DMS 273 (cell line): ENCODE measurements around the gene UTRN.
A peak's percentile ranks its signal among the peaks of the same experiment; 100 is the strongest.

Experiments used
- DNase-seq: peaks from one replicate; lab custom pipeline; 2025; ENCODE audit not compliant: unreplicated experiment; lab: John Stamatoyannopoulos, UW

Gene UTRN

GRCh38 chr6:144284783-144285547 lies at the start of gene UTRN:
UTRN (plus strand) TSS chr6:144285335; CDS start chr6:144291829, 6,494 bp downstream.
- peak; percentile 75 for DNase-seq

DNA sequence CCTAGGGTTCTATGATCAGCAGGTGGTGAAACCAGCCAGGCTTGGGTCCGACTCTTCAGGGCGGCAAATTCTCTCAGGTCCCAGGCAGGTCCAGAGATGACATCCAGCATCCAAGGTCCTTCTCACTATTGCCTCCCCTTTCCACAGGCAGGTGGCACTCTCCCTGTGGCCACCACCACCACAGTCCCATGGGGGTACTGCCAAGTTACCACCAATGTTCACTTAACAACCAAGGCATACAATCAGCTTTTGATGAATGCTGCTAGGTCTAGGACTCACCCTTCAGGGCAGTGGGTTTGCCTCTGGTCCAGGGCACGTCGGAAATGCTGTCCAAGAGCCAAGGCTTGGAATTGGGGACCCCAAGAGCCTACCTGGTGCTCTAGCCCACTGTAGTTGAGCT lies 40.4 kb upstream of the UTRN start:
- DNase-seq: no peak

DNA sequence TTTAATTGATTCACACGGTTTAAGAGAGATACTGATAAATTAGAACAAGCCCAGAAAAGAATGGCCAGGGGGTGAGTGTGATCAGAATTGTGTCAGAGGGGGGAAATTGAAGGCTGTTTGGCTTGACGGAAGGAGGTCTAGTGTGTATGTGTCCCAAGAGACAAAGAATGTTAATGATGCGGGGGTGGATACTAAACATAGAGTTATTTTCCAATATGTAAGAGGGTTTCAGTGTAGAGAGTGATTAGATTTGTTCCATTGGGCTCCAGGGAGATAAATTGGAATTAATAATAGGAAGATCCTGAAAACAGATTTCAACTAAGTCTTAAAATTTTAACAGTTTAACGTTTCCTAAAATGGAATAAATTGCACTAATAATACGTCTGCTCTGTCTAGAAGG lies 38.1 kb upstream of the UTRN start:
- no peak for DNase-seq

- no peak for DNase-seq
Measured at GRCh38 chr6:144248003-144248402, 37.1 kb upstream of the UTRN start.

- DNase-seq: no peak
Measured at GRCh38 chr6:144248476-144249301, 36.4 kb upstream of the UTRN start.

DNA sequence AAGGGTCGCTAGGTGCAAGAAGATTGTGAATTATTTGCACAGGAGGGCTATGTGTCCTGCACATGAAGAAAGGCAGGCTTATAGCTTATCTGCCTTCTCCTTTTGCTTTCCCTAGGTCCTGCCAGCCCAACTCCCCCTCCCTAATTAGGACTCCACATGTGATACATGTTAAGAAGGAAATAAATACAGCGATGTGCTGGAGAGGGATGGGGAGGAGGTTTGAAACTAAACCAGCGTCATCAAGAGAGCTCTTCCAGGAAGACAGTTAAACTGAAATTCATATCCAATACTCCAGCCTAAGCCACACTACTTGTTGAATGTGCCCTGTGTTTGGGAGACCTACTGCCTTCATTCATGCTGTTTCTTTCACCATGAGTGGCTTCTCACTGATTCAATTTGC lies 34.9 kb upstream of the UTRN start:
- DNase-seq: no peak

DNA sequence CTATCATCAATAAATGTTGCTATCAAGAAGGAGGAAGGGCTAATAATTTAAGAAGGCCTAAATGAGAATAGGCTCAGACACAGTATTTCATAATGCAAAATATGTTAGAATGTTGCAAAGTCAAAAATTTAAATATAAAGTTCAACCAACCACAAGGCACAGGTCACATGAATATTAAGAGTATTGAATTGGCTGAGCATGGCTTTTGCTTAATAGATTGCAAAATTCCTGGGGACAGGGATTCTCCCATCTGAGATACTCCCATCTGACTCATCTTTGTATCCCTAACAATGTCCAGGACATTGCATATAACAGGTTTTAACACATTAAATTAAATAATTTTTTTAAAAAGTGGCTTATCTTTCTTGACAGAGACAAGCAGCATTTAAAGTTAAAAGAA lies 32.9 kb upstream of the UTRN start:
- no peak for DNase-seq

DNA sequence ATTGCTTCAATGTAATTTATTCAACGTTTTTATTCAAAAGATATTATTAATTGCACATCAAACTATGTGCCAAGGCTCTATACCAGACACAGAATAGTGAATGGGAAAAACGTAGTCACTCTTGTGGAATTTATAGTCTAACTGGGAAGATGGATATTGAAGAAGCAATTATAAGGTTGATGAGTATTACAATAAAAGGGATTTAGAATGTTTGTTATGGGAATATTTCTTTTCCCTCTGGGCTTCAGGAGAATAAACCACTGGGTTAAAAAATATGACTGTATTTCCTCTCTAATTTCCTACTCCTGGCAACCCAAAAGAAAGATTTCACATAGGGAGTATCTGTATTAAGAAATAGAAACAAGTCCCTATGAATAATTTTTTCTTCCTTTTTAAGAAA lies 25.1 kb upstream of the UTRN start:
- no peak for DNase-seq

- DNase-seq: no peak
Measured at GRCh38 chr6:144262470-144263369, 22.4 kb upstream of the UTRN start.

GRCh38 chr6:144263786-144264185 lies 21.3 kb upstream of the UTRN start:
- no peak for DNase-seq

- no peak for DNase-seq
Measured at GRCh38 chr6:144264270-144265060, 20.7 kb upstream of the UTRN start.

- DNase-seq: no peak
Measured at GRCh38 chr6:144265061-144265357, 20.1 kb upstream of the UTRN start.

DNA sequence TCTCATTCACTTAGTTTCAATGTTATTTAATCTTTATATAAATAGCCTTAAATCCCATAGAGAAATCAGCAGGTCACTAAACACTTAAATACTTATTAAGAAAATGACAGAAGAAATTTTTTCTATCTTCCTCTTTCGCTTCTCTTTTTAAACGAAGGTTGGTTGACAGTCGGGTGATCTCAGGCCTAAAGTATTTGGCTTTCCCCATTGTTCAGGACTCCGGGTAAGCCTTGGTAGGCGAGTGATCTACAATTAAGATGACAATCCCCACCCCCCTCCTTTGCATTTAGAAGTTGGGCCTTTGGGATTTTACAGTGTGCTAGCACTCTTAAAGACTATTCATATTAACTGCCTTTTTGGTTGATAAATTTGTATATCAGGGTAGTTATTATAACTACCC lies 19.7 kb upstream of the UTRN start:
- no peak for DNase-seq

DNA sequence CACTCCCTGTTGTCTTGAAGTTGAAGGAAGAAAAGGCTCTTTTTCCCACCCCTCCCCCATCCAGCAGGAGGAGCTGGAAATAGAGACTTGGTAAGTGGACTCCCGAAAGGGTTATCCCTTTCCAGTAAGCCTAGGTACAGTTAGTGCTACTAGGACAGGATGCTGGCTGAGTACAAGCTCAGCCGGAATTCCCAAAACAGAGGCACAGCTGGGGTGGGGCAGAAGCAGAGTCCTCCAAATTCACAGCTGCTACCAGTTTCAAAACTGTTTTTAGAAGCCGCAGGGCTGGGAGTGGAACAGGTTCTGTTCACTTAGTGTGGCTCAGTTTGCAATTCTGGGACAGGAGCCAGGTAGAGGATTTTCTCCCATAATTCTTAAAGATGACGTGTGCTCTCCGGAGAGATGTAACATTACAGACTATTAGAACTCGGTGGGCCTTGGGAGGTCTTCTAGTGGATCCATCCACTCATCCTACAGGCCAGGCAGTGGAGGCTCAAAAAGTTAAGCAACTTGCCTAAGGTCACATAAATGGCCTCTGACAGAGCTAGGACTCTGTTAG lies 19.0 kb upstream of the UTRN start:
- DNase-seq: peak; percentile 73

GRCh38 chr6:144268794-144269349 lies 16.3 kb upstream of the UTRN start:
- DNase-seq: no peak

DNA sequence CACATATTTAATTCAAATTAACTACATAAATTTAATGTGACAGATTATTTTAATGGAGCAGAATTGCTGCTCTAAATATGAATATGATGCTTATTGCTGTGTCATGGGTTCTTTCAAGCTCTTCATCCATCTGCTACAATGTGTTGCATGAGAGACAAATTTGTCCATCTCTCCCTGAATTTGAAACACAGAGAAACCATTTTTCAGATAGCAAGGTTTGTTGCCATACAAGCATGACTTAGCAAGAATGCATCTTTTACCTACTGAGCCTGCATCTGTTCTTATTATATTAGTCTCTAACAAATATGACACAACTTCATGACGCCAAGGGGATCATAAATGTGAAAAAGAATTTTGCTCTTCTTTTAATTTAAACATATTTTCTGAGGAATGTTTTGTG lies 8.0 kb upstream of the UTRN start:
- DNase-seq: no peak

GRCh38 chr6:144277605-144278227 lies 7.4 kb upstream of the UTRN start:
- DNase-seq: no peak

DNA sequence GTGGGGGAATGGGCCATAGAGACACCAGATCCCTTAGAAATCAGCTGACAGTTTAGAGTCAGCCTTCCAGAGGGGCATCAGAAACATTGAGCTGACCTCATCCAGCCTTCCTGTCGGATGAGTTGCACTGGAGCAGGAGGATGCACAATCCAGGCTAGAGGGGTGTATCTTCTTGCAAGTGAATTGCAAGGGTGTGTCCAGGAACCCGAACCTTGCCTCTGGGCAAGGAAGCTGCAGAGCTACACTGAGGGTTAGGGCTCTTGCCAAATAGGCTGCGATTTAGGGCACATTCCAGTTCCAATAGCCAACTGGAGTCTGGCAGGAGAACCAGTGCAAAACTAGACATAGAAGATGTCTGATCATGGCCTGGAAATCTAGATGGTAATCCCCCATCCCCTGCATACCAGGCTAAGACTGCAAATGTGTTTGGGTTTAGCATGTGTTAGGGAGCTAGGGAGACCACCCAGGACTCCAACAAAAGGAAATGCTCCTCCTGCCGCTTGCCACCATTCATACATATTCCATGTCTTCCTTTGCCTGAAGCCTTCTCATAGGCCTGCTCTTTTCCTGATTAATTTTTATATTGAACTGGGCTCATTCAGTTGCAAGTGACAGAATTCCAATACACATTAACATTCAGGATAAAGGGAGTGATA lies 6.3 kb upstream of the UTRN start:
- no peak for DNase-seq

GRCh38 chr6:144279484-144280150 lies 5.5 kb upstream of the UTRN start:
- DNase-seq: no peak
